Measurements from ENCODE around the gene FALEC. TPM values are rescaled to one million over a fixed set of nuclear protein-coding genes. Genes with fewer than 3 reads are reported as not detected.

FALEC gene
- total and polyA plus RNA-seq, 9 of the 15 experiments (the other 6 are each of a cell fraction or from before 2014, with no cell fraction given): 0.15 to 1.8 (median 0.53) TPM; not detected in 5

DNA sequence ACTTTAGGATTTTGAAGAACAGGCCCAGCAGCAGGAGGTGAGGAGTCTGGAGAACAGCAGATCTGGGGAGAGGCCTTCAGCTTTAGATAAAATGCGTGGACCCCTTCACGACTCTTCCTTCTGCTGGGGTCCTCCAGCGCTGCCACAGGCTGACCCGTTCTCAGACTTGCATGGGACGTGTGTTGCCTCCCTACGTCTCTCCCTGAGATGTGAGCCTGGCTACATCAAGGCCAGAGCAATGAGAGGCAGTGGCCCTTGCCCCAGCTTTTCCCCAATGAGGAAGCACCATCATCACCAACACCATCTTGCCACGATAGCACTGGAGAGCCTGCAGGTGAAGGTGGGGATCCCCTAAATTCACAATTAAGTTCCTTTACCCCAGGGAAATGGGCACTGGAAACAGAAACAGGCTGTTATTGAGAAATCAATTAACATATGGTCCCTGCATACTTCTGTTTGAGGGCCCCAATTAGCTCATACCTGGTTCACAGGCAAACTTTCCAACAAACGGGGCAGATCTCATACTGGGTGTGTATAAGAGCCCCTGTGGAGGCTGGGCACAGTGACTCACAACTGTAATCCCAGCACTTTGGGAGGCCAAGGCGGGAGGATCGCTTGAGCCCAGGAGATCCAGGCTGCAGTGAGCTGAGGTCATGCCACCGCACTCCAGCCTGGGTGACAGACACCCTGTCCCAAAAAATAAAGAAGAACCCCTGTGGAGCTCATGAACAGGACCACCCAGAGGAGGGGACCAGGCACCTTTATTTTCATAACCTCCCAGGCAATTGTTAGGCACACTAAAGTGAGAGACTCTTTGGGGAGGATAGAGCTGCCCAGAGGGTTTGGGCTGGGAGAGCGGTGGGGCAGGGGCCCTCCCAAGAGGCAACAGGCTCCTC, 21.5 kb downstream of the FALEC start:
- DNase-seq (ENCODE audit: extremely low read depth in 1 of 4, low spot score in 3 of 4): no peak
- H3K36me3 ChIP-seq (ENCODE audit: control insufficient read depth, insufficient read depth, low read length): no peaks in the 10 kb centered on the region
- in situ Hi-C loops (cut with MboI) (no loop called here), intact Hi-C loops (cut with micrococcal nuclease) (no loop called here)
- peak overlapping the region in 1 of 2 experiments; percentile 79; a peak in 3 of 4 replicates for H3K9ac ChIP-seq (ENCODE audit: insufficient read depth in 1 of 2, low read depth in 2 of 2, low read length in 2 of 2)
- no TSS peak for BruUV-seq (replicated peaks)
- H2AFZ ChIP-seq (ENCODE audit: low read depth, low read length): peak overlapping the region; percentile 82
- no peak for FAIRE-seq
- no peaks in the 10 kb centered on the region for H3K9me3 ChIP-seq (replicated peaks; ENCODE audit: control insufficient read depth, insufficient read depth, low read depth, low read length)
- no peak; the same call in 1 of the 3 replicates for ATAC-seq
- H3K9me1 ChIP-seq (ENCODE audit: control insufficient read depth, insufficient read depth, low read length): no peaks in the 10 kb centered on the region
- 73% methylated on average over 12 of the region's 12 CpGs for WGBS (ENCODE audit: insufficient coverage, low coverage, missing lambda C conversion rate)
- H3K4me1 ChIP-seq (replicated peaks in 1 of 2; ENCODE audit: control insufficient read depth in 2 of 2, insufficient read depth in 2 of 2, low read length in 2 of 2): peaks cover 11 to 20% of the 10 kb centered on the region in 2 experiments; a peak in 4 of 5 replicates
- H4K20me1 ChIP-seq (replicated peaks; ENCODE audit: control insufficient read depth, insufficient read depth, low read length): no peaks in the 10 kb centered on the region
- no peaks in the 10 kb centered on the region for H3K27me3 ChIP-seq (ENCODE audit: control insufficient read depth in 2 of 2, insufficient read depth in 2 of 2, low read length in 2 of 2)
- H3K27ac ChIP-seq (ENCODE audit: extremely low read depth, low read depth, low read length): no peak overlapping the region; the same call in 2 of the 3 replicates
- POLR2A ChIA-PET: interaction anchor here (0.6 to 6.3 kb wide), 6 partner anchors 10 to 521 kb away, joined by 3 to 53 read pairs (median 3); partner anchors contain the start of genes ADAMTSL4 and FALEC
- CTCF ChIA-PET (ENCODE audit: low intra/inter-chr PET ratio): no interaction called here
- no peak overlapping the region for H3K4me3 ChIP-seq
- no peak overlapping the region for H3K4me2 ChIP-seq (ENCODE audit: insufficient read depth, low read length)
- H3K79me2 ChIP-seq (ENCODE audit: control insufficient read depth, insufficient read depth, low read length): no peaks in the 10 kb centered on the region
- no peak for TF ChIP-seq PURB (CRISPR knock-in tag; IDR thresholded peaks at IDR 0.05; ENCODE audit: low read depth)
- no peak for TF ChIP-seq CBX8 (IDR thresholded peaks at IDR 0.05; ENCODE audit: borderline replicate concordance, extremely low read depth, low read depth, low read length, poor library complexity, severe bottlenecking)
- TF ChIP-seq ZNF347 (CRISPR knock-in tag; IDR thresholded peaks at IDR 0.05; ENCODE audit: low read depth): no peak
- no peak for TF ChIP-seq SIX5 (IDR thresholded peaks at IDR 0.05; ENCODE audit: borderline replicate concordance in 1 of 2, insufficient read depth in 1 of 2, low read depth in 1 of 2, low read length in 2 of 2)
- TF ChIP-seq HNRNPH1 (optimal IDR thresholded peaks at IDR 0.05; ENCODE audit: low read depth, low read length): no peak
- TF ChIP-seq UBTF (IDR thresholded peaks at IDR 0.05; ENCODE audit: borderline replicate concordance in 1 of 2, low read depth in 2 of 2, low read length in 2 of 2): no peak
- no peak for TF ChIP-seq ZNF239 (CRISPR knock-in tag; IDR thresholded peaks at IDR 0.05)
- TF ChIP-seq SAFB2 (IDR thresholded peaks at IDR 0.05; ENCODE audit: borderline replicate concordance, low read depth, low read length, severe bottlenecking): no peak
- no peak for TF ChIP-seq MITF (IDR thresholded peaks at IDR 0.05)
- TF ChIP-seq E2F4 (CRISPR knock-in tag; IDR thresholded peaks at IDR 0.05; ENCODE audit: low read depth): no peak
- TF ChIP-seq FOXP4 (CRISPR knock-in tag; IDR thresholded peaks at IDR 0.05; ENCODE audit: borderline replicate concordance): no peak
- no peak for TF ChIP-seq YBX1 (IDR thresholded peaks at IDR 0.05)

Data from K562 (cell line).